ENCODE results near the gene UPK1B.

GRCh38 chr3:119156868-119157267, 16.5 kb upstream of the UPK1B start:
- TF ChIP-seq NFYB (IDR thresholded peaks at IDR 0.05; ENCODE audit: extremely low read depth, insufficient read length): no peak
- TF ChIP-seq POLR2A (conservative IDR thresholded peaks at IDR 0.05): no peak
- no peak for TF ChIP-seq USF1 (CRISPR knock-in tag; IDR thresholded peaks at IDR 0.05)
- TF ChIP-seq CTCF (IDR thresholded peaks at IDR 0.05 in 2 of 3, conservative IDR thresholded peaks at IDR 0.05 in 1 of 3; ENCODE audit: insufficient read depth in 2 of 3, low read depth in 1 of 3, low read length in 3 of 3): no peak
- no peak for TF ChIP-seq MAX (CRISPR knock-in tag; IDR thresholded peaks at IDR 0.05)
- TF ChIP-seq ATF2 (CRISPR knock-in tag; IDR thresholded peaks at IDR 0.05): no peak
- no peak for TF ChIP-seq SP1 (CRISPR knock-in tag; IDR thresholded peaks at IDR 0.05)
- no peak for TF ChIP-seq ZNF3 (CRISPR knock-in tag; IDR thresholded peaks at IDR 0.05)
- no peak for TF ChIP-seq TCF3 (CRISPR knock-in tag; IDR thresholded peaks at IDR 0.05)
